Stimulated activated CD8-positive, alpha-beta memory T cell treated with anti-CD3 and anti-CD28 coated beads, Interleukin-12 subunit alpha, Interleukin-12 subunit beta, amount 100 ng/mL, for 24 hours (primary cell): ENCODE results near the gene NADK.

Experiments
- DNase-seq: peaks from one replicate; pipeline ENCODE4 v3.0.0-alpha.2; 2020; ENCODE audit errors: extremely low read depth

Gene NADK

GRCh38 chr1:1786836-1787605 lies 8.8 kb upstream of the NADK start:
- DNase-seq = no peak

DNA sequence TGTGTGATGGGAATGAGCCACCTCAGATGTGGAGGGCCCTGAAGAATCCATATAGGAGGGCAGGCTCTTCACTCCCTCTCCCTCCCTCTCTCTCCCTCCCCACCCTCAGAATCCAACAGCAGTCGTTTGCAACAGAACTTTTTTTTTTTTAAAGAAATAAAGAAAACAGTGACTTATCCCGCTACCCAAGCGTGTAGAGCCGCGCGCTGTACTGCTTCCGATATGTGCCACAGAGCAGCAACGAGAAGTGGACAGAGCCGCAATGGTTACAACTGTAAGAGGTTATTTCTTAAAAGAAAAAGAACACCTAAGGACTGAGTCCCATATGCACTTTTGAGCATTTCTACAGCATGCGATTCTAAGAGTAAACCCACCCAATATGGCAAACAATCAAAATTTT lies 7.4 kb upstream of the NADK start:
- DNase-seq = no peak

- no peak for DNase-seq
Observed at GRCh38 chr1:1784933-1785332, 6.7 kb upstream of the NADK start.

- no peak for DNase-seq
Observed at GRCh38 chr1:1783320-1783719, 5.0 kb upstream of the NADK start.

GRCh38 chr1:1782399-1783221 lies 4.3 kb upstream of the NADK start:
- DNase-seq = no peak

GRCh38 chr1:1781526-1781903 lies 3.2 kb upstream of the NADK start:
- DNase-seq = no peak

DNA sequence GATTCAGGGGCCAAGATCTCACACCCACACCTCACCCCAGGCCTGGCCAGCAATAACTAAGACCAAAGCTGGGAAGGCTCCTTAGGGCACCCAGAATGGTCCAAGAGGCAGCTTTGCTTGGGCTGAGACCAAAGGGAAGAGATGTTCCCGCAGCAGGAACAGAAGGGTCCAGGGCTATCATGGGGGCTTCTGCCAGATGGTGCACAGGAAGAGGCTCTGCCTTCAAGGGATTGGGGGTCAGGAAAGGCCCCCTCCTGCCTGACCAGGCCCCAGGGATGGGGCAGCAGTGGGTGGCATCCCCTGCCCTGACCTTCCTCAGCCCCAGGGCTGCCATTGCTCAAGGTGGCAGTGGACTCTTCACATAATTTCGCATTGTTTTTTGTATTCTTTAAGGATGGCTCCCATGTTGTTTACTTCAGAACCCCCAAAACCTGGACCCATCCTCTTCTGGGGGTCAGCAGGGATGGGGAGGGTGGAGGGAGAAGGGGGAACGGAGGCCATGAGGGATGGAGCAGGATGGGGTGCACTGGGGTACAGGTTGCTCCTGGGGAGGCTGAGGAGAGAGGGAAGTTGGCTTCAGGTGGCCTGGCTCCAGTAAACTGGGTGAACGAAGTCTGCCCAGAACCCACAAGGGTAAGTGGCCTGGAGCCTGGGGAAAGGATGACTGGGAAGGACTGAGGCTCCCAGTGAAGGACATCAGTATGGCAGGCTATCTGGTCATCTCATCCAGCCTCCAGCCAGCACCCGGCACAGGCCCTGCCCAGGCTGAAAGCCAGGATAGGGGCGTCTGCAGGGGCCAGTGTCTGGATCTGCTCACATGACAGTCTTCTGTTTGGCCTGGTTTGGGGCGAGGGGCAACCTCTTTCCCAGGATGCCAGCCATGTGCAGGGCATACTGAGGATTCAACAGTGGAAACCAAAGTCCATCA lies 2.6 kb upstream of the NADK start:
- no peak for DNase-seq

- no peak for DNase-seq
Observed at GRCh38 chr1:1779691-1780597, 1.7 kb upstream of the NADK start.

DNA sequence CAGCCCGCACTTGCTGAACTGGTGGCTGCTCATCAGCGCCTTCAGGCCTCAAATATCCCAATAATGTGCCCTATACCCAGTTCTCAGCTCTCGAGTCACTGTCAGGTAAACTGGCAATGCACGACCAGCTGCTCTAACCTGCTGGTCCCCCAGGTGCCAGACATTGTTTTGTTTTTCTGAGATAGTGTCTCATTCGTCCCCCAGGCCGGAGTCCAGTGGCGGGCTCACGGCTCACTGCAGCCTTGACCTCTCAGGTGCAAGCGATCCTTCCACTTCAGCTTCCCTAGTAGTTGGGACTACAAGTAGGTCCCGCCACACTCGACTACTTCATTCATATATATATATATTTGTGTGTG lies 1.0 kb upstream of the NADK start:
- no peak for DNase-seq

- peak; percentile 48 for DNase-seq
Observed at GRCh38 chr1:1778663-1779319, 521 bp upstream of the NADK start.

GRCh38 chr1:1777583-1777899 lies 729 bp downstream of the NADK start:
- no peak for DNase-seq

GRCh38 chr1:1776672-1777582 lies 1.3 kb downstream of the NADK start:
- DNase-seq = no peak

DNA sequence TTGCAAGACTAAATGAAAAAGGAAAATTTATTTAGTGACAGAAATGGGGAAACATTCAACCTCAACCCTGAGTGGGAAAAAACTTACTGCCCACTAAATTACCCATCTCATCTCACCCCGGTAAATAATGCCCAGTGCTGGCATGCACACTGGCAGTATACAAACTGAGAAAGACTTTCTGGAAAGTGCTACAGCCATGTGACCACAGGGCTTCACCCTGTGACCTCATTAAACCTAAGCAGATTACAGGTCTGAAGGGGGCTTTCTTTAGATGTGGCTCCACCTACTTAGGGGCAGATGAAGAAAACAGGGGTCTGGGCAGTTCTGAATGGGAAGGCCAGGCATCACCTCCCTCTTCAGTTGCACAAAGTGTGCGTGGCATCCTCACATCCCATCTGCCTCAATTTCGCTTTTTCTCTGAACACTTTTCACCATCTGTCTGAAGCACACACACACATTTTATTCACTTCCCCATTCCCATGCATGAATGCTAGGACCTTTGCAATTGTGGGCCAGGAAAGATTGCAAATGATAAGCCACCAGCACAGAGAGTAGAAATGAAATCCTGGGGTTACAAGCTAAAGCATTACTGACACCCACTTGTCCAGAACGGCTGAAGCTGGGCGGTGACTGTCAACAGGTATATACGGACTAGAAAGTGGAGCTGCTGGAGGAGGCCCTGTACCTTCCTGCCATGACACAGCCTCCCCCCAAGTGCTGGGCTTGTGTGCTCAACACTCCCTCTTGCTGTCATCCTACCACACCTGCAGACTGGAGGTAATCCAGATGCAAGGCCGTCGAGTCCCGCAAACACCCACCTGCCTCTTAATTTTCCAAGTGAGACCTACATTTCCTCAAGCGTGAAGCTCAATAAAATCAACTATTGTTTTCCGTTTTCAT lies 2.7 kb downstream of the NADK start:
- DNase-seq = no peak

DNA sequence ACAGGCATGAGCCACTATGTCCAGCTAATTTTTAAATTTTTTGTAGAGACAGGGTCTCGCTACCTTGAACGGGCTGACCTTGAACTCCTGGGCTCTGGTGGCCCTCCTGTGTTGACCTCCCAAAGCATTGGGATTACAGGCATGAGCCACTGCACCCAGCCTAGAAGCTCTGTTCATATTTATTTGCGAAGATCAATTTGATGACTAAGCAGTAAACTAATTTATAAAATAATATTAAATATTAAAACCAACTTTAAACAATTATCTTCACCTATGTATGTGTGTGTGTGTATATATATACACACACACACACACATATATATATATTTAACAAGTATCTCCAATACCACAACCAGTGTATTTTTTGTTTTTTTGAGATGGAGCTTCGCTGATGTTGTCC lies 4.4 kb downstream of the NADK start:
- DNase-seq = no peak

DNA sequence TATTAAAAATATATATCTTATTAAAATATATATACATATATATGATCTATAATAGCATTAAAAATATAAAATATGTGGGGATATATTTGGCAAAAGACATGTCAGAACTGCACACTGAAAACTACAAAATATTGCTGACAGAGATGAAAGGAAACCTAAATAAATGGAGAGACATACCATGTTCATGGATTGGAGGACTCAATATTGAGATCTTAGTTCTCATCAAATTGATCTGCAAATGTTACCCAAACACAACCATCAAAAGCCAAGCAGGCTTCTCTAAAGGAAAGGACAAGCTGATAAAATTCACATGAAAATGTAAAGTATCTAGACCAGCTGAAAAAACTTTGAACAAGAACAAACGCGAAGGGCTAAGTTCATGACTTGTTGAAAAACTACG lies 7.2 kb downstream of the NADK start:
- no peak for DNase-seq

DNA sequence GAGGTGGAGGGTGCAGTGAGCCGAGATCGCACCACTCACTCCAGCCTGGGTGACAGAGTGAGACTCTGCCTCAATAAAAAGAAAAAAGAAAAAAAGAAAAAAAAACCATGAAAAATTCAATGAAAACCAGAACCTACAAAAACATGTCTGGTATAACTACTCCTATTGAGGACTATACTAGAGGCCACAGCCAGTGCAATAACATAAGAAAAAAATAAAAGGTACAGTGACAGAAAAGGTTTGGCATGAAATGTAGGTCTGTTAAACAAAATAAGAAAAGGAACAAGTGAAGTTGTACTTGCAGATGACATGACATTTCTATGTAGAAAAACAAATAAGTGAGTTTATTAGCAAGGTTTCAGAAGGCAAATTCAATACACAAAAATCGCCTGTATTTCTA lies 8.2 kb downstream of the NADK start:
- no peak for DNase-seq

DNA sequence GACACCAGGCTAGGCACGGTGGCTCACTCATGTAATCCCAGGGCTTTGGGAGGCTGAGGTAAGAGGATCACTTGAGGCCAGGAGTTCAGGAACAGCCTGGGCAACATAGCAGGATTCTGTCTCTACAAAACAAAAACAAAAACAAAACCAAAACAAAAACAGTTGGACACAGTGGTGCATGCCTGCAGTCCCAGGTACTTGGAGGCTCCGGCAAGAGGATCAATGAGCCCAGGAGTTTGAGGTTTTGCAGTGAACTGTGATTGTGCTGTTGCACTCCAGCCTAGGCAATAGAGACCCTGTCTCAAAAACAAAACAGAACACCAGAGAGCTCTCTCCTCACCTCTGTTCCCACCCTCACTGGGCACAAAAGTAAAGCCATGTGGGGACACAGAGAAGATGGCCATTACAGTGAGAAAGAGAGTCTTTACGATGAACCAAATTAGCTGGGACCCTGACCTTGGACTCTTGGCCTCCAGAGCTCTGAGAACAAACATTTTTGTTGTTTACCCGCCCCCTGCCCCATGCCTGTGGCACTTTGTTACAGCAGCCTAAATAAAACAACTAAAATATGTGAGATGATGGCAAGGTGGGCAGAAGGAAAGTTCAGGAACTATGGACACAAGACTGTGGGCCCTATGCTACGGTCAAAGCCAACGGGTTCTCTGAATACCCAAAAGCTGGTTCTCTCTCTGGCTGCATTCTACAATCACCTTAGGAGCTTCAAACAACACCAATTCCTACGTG lies 9.8 kb downstream of the NADK start:
- DNase-seq = no peak

DNA sequence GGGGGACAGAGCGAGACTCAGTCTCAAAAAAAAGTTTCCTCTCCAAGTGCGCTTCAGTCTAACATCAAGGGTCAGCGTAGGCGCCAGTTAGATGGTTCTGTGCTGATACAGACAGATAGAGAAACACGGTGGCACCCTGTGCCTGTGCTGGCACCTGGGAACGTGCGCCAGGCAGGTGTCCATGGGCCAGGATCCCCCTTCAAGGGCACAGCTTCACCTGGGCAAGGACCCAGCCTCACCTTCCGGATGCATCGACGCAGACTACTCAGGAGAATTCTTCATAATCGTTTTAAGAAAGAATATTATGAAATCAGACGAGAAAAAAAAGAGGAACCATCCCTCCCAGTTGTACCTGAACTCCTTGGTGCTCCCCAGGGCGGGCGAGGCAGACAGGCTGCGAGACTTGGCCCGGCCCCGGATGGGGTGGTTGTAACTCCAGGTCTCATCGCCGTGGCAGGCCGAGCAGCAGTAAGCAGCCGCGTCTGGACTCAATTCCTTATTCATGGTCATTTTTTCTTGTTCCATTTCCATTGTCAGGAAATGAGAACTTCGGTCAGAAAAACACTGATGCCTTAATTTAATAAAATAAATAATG lies 13.3 kb downstream of the NADK start:
- DNase-seq = no peak
